Endothelial cell of umbilical vein (primary cell): ENCODE measurements around the gene B3GNT8. TPM values are rescaled to one million over a fixed set of nuclear protein-coding genes. Genes with fewer than 3 reads are reported as not detected.

Experiments
- Bru-seq: library from RNA; stranded (reverse); fragments of 400-500 nt; gene quantifications from one replicate; lab custom pipeline; 2021; lab: Mats Ljungman, UMichigan
- BruChase-seq, 2 experiments: library from RNA; stranded (reverse); fragments of 400-500 nt; gene quantifications; one replicate each; lab custom pipeline; 2021; lab: Mats Ljungman, UMichigan
- BruUV-seq: library from RNA; stranded (reverse); fragments of 400-500 nt; replicated peaks from 2 replicates; lab custom pipeline; 2021; lab: Mats Ljungman, UMichigan
- CTCF ChIA-PET: fragments of 300-600, 350-600 bp; sonication (Branson Sonifier 250); formaldehyde crosslinking; loops from one replicate; lab custom pipeline; 2021; ENCODE audit warnings: antibody characterized with exemption, inconsistent platforms; lab: Charles Lee
- POLR2A ChIA-PET: fragments of 300-600, 350-600 bp; sonication (Branson Sonifier 250); formaldehyde crosslinking; loops from one replicate; lab custom pipeline; 2021; ENCODE audit warnings: antibody characterized with exemption, inconsistent platforms; lab: Charles Lee
- DNase-seq: peaks from one replicate; pipeline ENCODE4 v3.0.0-alpha.2; 2011; ENCODE audit warnings: low read depth, low spot score
- FAIRE-seq: peaks from 2 replicates; lab custom pipeline; 2011; peaks lifted over from hg19 to GRCh38; lab: Jason Lieb, UNC
- H2AFZ ChIP-seq: 2 replicates; pipeline ENCODE4 v1.6.0; 2012; ENCODE audit warnings: low read depth, low read length, control low read depth, inconsistent platforms
- H3K27ac ChIP-seq: 2 replicates; pipeline ENCODE4 v1.5.1; 2011; ENCODE audit warnings: low read depth, mild to moderate bottlenecking, control low read depth, low read length, moderate library complexity; ENCODE audit not compliant: insufficient read depth
- H3K27me3 ChIP-seq, 2 experiments: 2 replicates each; pipeline versions ENCODE4 v1.6.0 to v1.6.1; 2011; ENCODE audit warnings: low read length in 2 of 2, mixed read lengths in 1 of 2; ENCODE audit not compliant: control insufficient read depth in 2 of 2, insufficient read depth in 2 of 2
- H3K36me3 ChIP-seq, 2 experiments: 2 replicates in 1 of 2; 3 replicates in 1 of 2; pipeline ENCODE4 v1.5.1; 2011; ENCODE audit warnings: low read length in 2 of 2, mild to moderate bottlenecking in 1 of 2, moderate library complexity in 1 of 2; ENCODE audit not compliant: control insufficient read depth in 2 of 2, insufficient read depth in 2 of 2; ENCODE audit errors: extremely low read depth in 1 of 2
- H3K4me1 ChIP-seq: 3 replicates; pipeline ENCODE4 v1.5.1; 2011; ENCODE audit warnings: mild to moderate bottlenecking, low read length; ENCODE audit not compliant: control insufficient read depth, insufficient read depth; ENCODE audit errors: extremely low read depth
- H3K4me2 ChIP-seq: 2 replicates; pipeline ENCODE4 v1.6.1; 2011; ENCODE audit warnings: low read length, control low read depth, mixed read lengths; ENCODE audit not compliant: insufficient read depth
- H3K4me3 ChIP-seq, 3 experiments: fragments of 200-600 bp in 1 of 3; sonication (generic), shearing (Covaris generic) in 1 of 3; replicated peaks in 1 of 3; 2 replicates each; pipeline ENCODE4 v1.5.1; 2011 to 2016; ENCODE audit warnings: control low read depth in 3 of 3, low read length in 3 of 3, mild to moderate bottlenecking in 2 of 3, inconsistent platforms in 1 of 3, low read depth in 1 of 3, moderate library complexity in 1 of 3; ENCODE audit not compliant: insufficient read depth in 1 of 3
- H3K79me2 ChIP-seq: 2 replicates; pipeline ENCODE4 v1.6.0; 2012; ENCODE audit warnings: low read length, inconsistent platforms; ENCODE audit not compliant: control insufficient read depth, insufficient read depth
- H3K9ac ChIP-seq: replicated peaks from 2 replicates; pipeline ENCODE3; 2011; ENCODE audit warnings: low read length, control low read depth; ENCODE audit not compliant: insufficient read depth; ENCODE audit errors: extremely low read depth
- H3K9me1 ChIP-seq: replicated peaks from 3 replicates; pipeline ENCODE4 v1.6.0; 2011; ENCODE audit warnings: mild to moderate bottlenecking, low read length; ENCODE audit not compliant: control insufficient read depth, insufficient read depth; ENCODE audit errors: extremely low read depth
- H3K9me3 ChIP-seq: replicated peaks from 2 replicates; pipeline ENCODE4 v1.5.1; 2012; ENCODE audit warnings: low read length, inconsistent platforms; ENCODE audit not compliant: control insufficient read depth, insufficient read depth
- H4K20me1 ChIP-seq: replicated peaks from 2 replicates; pipeline ENCODE3; 2011; ENCODE audit warnings: mild to moderate bottlenecking, low read length; ENCODE audit not compliant: control insufficient read depth, insufficient read depth; ENCODE audit errors: extremely low read depth
- EZH2 ChIP-seq: IDR thresholded peaks from 2 replicates; pipeline ENCODE4 v1.6.1; 2012; ENCODE audit warnings: borderline replicate concordance, low read depth, mild to moderate bottlenecking, moderate library complexity, low read length, inconsistent platforms; ENCODE audit not compliant: severe bottlenecking
- GATA2 ChIP-seq: IDR thresholded peaks from 2 replicates; pipeline ENCODE4 v1.7.0; 2011; ENCODE audit warnings: low read depth, mild to moderate bottlenecking, moderate library complexity, mixed read lengths, low read length; ENCODE audit not compliant: insufficient read length, insufficient read depth
- JUN ChIP-seq: IDR thresholded peaks from 2 replicates; pipeline ENCODE4 v1.6.1; 2011; ENCODE audit warnings: borderline replicate concordance, low read depth; ENCODE audit not compliant: insufficient read length, insufficient read depth
- POLR2A ChIP-seq: IDR thresholded peaks from 2 replicates; pipeline ENCODE4 v1.6.1; 2012; ENCODE audit warnings: low read depth, mild to moderate bottlenecking, control low read depth, low read length
- POLR2AphosphoS5 ChIP-seq: IDR thresholded peaks from 2 replicates; pipeline ENCODE4 v1.6.1; 2012; ENCODE audit warnings: low read depth, mild to moderate bottlenecking, control low read depth, low read length, moderate library complexity; ENCODE audit not compliant: insufficient read depth
- dilution Hi-C: fragments of 300-500 bp; cut with MboI; formaldehyde crosslinking; loops from one replicate; pipeline ENCODE4 v1.15.0; 2019; ENCODE audit warnings: low sequenced_read_pairs; ENCODE audit not compliant: extremely low pct_ligation_motif_present
- intact Hi-C: fragments of 100-400 bp; cut with micrococcal nuclease; formaldehyde crosslinking; loops from one replicate; pipeline ENCODE4 v1.10.0; 2022
- long read RNA-seq: library from polyadenylated mRNA; stranded (forward); transcript quantifications from one replicate; pipeline ENCODE4 v2.0.0, GENCODE V29; 2021
- polyA minus RNA-seq, 3 experiments: library from RNA; depleted of rRNA, polyadenylated mRNA; stranded (reverse); fragments of >200 nt; gene quantifications; 1 replicate in 1 of 3; 2 replicates in 2 of 3; pipeline ENCODE4 v1.2.3, GENCODE V29; 2011
- polyA plus RNA-seq, 4 experiments: library from polyadenylated mRNA; depleted of rRNA in 3 of 4; stranded (reverse) in 3 of 4; unstranded in 1 of 4; fragments of >200 nt; gene quantifications; 2 replicates each; pipeline versions ENCODE4 v1.2.1 to v1.2.3, GENCODE V29; 2011 to 2012; ENCODE audit warnings: missing spikeins in 1 of 4
- total RNA-seq: library from RNA; stranded (reverse); gene quantifications from 2 replicates; pipeline ENCODE4 v1.2.3, GENCODE V29; 2021
- TF ChIP-seq, protein P1 (sequence below): IDR thresholded peaks from 2 replicates; pipeline ENCODE4 v1.6.1; 2011; ENCODE audit not compliant: insufficient read depth, insufficient read length

B3GNT8 gene, protein sequence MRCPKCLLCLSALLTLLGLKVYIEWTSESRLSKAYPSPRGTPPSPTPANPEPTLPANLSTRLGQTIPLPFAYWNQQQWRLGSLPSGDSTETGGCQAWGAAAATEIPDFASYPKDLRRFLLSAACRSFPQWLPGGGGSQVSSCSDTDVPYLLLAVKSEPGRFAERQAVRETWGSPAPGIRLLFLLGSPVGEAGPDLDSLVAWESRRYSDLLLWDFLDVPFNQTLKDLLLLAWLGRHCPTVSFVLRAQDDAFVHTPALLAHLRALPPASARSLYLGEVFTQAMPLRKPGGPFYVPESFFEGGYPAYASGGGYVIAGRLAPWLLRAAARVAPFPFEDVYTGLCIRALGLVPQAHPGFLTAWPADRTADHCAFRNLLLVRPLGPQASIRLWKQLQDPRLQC
- total RNA-seq: 6.5 and 7.6 TPM in 2 replicates
- polyA plus RNA-seq: 3.6 and 4.1 TPM in 2 replicates
- polyA plus RNA-seq (2011; cell fraction: cytosol; rRNA removed): 1.7 and 1.9 TPM in 2 replicates
- polyA plus RNA-seq (2011; cell fraction: nucleus; rRNA removed): 0.61 and 1.1 TPM in 2 replicates
- polyA plus RNA-seq (2012): 4.0 and 4.3 TPM in 2 replicates
- polyA minus RNA-seq: 0.70 and 1.8 TPM in 2 replicates
- polyA minus RNA-seq (2011; cell fraction: cytosol; rRNA and poly(A)+ RNA removed): not detected
- 1.3 and 1.5 TPM in 2 replicates for polyA minus RNA-seq (2011; cell fraction: nucleus; rRNA and poly(A)+ RNA removed)
- Bru-seq, nascent RNA: percentile 36 among the genes with signal in this experiment
- percentile 30 among the genes with signal in this experiment for BruChase-seq, experiment 1, labeled RNA remaining after a 6-hour chase
- BruChase-seq, experiment 2, labeled RNA remaining after a 2-hour chase: percentile 41 among the genes with signal in this experiment
- long read RNA-seq, partial matches to known transcripts: 18 of 22 reads
- long read RNA-seq, other reads (novel, unspliced or antisense): 2 of 22 reads

DNA sequence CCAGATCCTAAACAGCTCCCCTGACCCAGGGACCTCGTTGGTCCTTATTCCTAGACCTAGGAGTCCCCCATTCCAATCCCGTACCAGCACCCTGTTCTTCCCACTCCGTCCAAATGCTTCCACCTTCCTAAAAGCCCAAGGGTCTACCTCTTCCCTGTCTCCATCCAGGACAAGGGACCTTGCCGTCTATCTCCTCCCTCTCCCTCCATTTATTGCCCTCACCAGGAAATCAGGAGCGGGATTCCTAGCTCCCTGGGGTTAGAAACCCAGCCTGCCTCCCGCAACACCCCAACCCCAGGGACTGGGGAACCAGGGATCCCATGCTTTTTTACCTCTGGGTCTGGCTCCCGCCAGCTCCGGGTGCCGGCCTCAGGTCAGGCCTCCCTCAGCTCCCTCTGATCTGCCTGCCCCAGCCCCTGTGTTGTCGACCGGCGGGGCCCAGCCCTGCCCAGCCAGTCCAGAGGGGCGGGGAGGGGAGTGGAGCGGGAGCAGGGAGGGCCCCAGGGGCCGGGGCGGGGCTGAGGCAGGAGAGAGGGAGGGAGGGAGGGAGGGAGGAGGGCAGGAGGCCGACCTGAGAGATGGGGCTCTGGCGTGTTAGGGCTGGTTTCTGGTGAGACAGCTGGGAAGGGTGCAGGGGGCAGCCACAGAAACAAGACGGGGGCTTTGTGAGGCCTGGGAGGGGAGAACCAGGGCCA is at the start of gene B3GNT8:
Gene B3GNT8 (minus strand): TSS at position 423 of the 695 bp plus-strand sequence. CDS start 596 bp downstream, outside the sequence.
- Histone ChIP-seq H3K4me3 (peak within 1 kb of the TSS; percentile 41 to 49 (median 41)), H3K27me3 (no peaks in the 10 kb centered on the region), H3K4me2 (peak within 1 kb of the TSS; percentile 50), H3K27ac (peak within 1 kb of the TSS; percentile 62), H3K36me3 (peaks cover 0 to 24% of the 10 kb centered on the region in 2 experiments), H3K9me3 (no peaks in the 10 kb centered on the region), H3K9ac (peak within 1 kb of the TSS; percentile 53), H3K4me1 (peaks cover 25% of the 10 kb centered on the region), H2AFZ (peak within 1 kb of the TSS; percentile 73), H4K20me1 (no peaks in the 10 kb centered on the region), H3K9me1 (no peaks in the 10 kb centered on the region), H3K79me2 (peaks cover 5% of the 10 kb centered on the region)
- FAIRE-seq (peak; percentile 91), DNase-seq (peak; percentile 60)
- intact Hi-C loops: loop anchor here (1.0 to 2.0 kb wide), 3 partner anchors 30 to 73 kb away; partner anchors contain the start of genes B9D2, BCKDHA and EXOSC5
- POLR2A ChIA-PET: interaction anchor here (0.7 kb wide), 1 partner anchor 59 kb away, joined by 3 read pairs; no protein-coding TSS in a partner anchor
- dilution Hi-C loops: no loop called here
- TF ChIP-seq POLR2A (peak; percentile 51), GATA2 (no peak), EZH2 (no peak), JUN (no peak), POLR2AphosphoS5 (peak; percentile 39)
- TF ChIP-seq, protein P1, sequence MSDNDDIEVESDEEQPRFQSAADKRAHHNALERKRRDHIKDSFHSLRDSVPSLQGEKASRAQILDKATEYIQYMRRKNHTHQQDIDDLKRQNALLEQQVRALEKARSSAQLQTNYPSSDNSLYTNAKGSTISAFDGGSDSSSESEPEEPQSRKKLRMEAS: no peak
- CTCF ChIA-PET: interaction anchor here (0.8 to 4.1 kb wide), 9 partner anchors 12 to 1953 kb away, joined by 3 to 17 read pairs (median 3); no protein-coding TSS in a partner anchor
- no TSS peak for BruUV-seq
